ENCODE results near the gene PCDHB8. TPM values are rescaled to one million over a fixed set of nuclear protein-coding genes. Genes with fewer than 3 reads are reported as not detected.
"Not testable (repeated sequence)": the region's sequence is repeated elsewhere in the genome, so short reads cannot be mapped to it uniquely, and the experiment has no call there.

Gene PCDHB8
- not detected in 2 replicates for total RNA-seq

DNA sequence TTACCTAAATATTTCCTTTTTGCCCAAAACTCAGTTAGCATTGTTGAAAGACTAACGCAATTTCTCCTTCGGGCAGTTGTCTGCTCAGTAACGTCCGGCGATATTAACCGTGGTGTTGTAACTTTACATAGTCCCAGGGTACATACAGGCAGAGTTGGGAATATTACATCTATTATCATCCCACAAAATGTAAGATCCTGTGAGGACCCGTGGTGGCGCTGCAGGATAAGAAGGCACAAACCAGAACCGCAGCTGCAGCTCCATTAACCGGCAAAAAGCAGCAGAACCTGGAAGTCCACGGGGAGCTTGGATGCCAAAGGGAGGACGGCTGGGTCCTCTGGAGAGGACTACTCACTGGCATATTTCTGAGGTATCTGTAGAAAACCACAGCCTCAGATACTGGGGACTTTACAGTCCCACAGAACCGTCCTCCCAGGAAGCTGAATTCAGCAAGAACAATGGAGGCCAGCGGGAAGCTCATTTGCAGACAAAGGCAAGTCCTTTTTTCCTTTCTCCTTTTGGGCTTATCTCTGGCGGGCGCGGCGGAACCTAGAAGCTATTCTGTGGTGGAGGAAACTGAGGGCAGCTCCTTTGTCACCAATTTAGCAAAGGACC is at the start of gene PCDHB8:
Gene PCDHB8, plus strand, starts transcription at position 214 of the 615 bp plus-strand sequence. Its CDS starts 245 bp downstream, at position 459.
- not testable (repeated sequence) for H3K36me3 Mint-ChIP-seq (ENCODE audit: low read depth); H3K4me3 Mint-ChIP-seq; H3K27ac Mint-ChIP-seq; H3K4me1 Mint-ChIP-seq (ENCODE audit: low read depth); DNase-seq (ENCODE audit: low spot score); H3K27me3 Mint-ChIP-seq (ENCODE audit: insufficient read depth)
- intact Hi-C loops (cut with micrococcal nuclease) = loop anchor here (2.0 kb wide), 1 partner anchor 37 kb away; no protein-coding TSS in a partner anchor
- H3K9me3 Mint-ChIP-seq = peaks cover 31% of the 10 kb centered on the region

- Mint-ChIP-seq H3K4me3 (peak within 1 kb of the TSS; percentile 5), H3K27ac (no peak within 1 kb of the TSS), H3K4me1 (ENCODE audit: low read depth) (no peaks in the 10 kb centered on the region), H3K9me3 (peaks cover 32% of the 10 kb centered on the region), H3K36me3 (ENCODE audit: low read depth) (peaks cover 2% of the 10 kb centered on the region), H3K27me3 (ENCODE audit: insufficient read depth) (no peaks in the 10 kb centered on the region)
- intact Hi-C loops (cut with micrococcal nuclease) = no loop called here
- no peak for DNase-seq (ENCODE audit: low spot score)
Measured at GRCh38 chr5:141135030-141135717, 42.4 kb upstream of the PCDHB8 start, which contains the start of gene PCDHB5. Gene PCDHB5, plus strand, starts transcription at chr5:141135206. Its CDS starts 229 bp downstream, at chr5:141135435.

GRCh38 chr5:141135718-141136266 is 41.8 kb upstream of the PCDHB8 start:
- no peaks in the 10 kb centered on the region for H3K27me3 Mint-ChIP-seq (ENCODE audit: insufficient read depth)
- H3K9me3 Mint-ChIP-seq = peaks cover 28% of the 10 kb centered on the region
- no peak overlapping the region for H3K4me3 Mint-ChIP-seq
- no peak overlapping the region for H3K27ac Mint-ChIP-seq
- no peaks in the 10 kb centered on the region for H3K4me1 Mint-ChIP-seq (ENCODE audit: low read depth)
- DNase-seq (ENCODE audit: low spot score) = no peak
- H3K36me3 Mint-ChIP-seq (ENCODE audit: low read depth) = peaks cover 2% of the 10 kb centered on the region
- intact Hi-C loops (cut with micrococcal nuclease) = no loop called here

GRCh38 chr5:141137346-141137745 is 40.2 kb upstream of the PCDHB8 start:
- H3K27ac Mint-ChIP-seq; H3K4me1 Mint-ChIP-seq (ENCODE audit: low read depth); H3K27me3 Mint-ChIP-seq (ENCODE audit: insufficient read depth); H3K36me3 Mint-ChIP-seq (ENCODE audit: low read depth); intact Hi-C loops (cut with micrococcal nuclease); DNase-seq (ENCODE audit: low spot score); H3K4me3 Mint-ChIP-seq: not testable (repeated sequence)
- peaks cover 28% of the 10 kb centered on the region for H3K9me3 Mint-ChIP-seq

DNA sequence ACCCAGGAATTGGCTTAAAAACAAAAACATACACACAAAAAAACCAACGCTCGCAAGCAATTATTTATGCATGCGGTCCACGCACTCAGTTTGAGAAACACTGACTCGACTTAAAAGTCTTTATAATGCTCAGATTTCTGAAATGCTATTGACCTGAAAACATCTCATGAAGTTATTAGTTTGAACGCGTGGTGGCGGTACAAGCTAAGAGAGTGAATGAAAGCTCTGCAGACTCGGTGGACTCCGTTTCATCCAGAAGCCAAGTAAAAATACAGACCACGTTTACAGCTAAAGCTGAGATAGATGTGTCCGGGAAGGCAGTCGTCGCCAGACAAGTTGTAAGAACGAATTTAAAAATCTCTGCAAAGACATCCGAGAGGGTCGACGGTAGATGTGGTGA is 27.8 kb upstream of the PCDHB8 start, which contains the start of gene PCDHB6:
Gene PCDHB6, plus strand, starts transcription at position 246 of the 400 bp plus-strand sequence. CDS start 201 bp downstream, outside the sequence.
- Mint-ChIP-seq H3K27ac (no peak within 1 kb of the TSS), H3K4me3 (no peak within 1 kb of the TSS), H3K27me3 (ENCODE audit: insufficient read depth) (no peaks in the 10 kb centered on the region), H3K4me1 (ENCODE audit: low read depth) (no peaks in the 10 kb centered on the region), H3K9me3 (peaks cover 39% of the 10 kb centered on the region), H3K36me3 (ENCODE audit: low read depth) (no peaks in the 10 kb centered on the region)
- no peak for DNase-seq (ENCODE audit: low spot score)
- intact Hi-C loops (cut with micrococcal nuclease) = no loop called here

DNA sequence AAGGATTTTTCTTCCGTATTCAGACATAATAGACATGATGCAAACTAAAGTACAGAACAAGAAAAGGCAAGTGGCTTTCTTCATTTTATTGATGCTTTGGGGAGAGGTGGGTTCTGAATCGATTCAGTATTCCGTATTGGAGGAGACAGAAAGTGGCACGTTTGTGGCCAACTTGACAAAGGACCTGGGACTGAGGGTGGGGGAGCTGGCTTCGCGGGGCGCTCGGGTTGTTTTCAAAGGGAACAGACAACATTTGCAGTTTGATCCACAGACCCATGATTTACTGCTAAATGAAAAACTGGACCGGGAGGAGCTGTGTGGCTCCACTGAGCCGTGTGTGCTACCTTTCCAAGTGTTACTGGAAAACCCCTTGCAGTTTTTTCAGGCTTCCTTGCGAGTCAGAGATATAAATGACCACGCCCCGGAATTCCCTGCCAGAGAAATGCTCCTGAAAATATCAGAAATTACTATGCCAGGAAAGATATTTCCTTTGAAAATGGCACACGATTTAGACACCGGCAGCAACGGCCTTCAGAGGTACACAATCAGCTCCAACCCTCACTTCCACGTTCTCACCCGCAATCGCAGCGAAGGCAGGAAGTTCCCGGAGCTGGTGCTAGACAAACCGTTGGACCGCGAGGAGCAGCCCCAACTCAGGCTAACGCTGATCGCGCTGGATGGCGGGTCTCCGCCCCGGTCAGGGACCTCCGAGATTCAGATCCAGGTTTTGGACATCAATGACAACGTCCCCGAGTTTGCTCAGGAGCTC is 27.2 kb upstream of the PCDHB8 start:
- no peak for DNase-seq (ENCODE audit: low spot score)
- intact Hi-C loops (cut with micrococcal nuclease) = no loop called here
- Mint-ChIP-seq H3K36me3 (ENCODE audit: low read depth) (no peaks in the 10 kb centered on the region), H3K4me1 (ENCODE audit: low read depth) (no peaks in the 10 kb centered on the region), H3K9me3 (peaks cover 39% of the 10 kb centered on the region), H3K27ac (no peak overlapping the region), H3K4me3 (no peak overlapping the region), H3K27me3 (ENCODE audit: insufficient read depth) (no peaks in the 10 kb centered on the region)

- Mint-ChIP-seq H3K27ac (no peak overlapping the region), H3K27me3 (ENCODE audit: insufficient read depth) (no peaks in the 10 kb centered on the region), H3K36me3 (ENCODE audit: low read depth) (no peaks in the 10 kb centered on the region), H3K4me1 (ENCODE audit: low read depth) (no peaks in the 10 kb centered on the region), H3K4me3 (no peak overlapping the region), H3K9me3 (peaks cover 42% of the 10 kb centered on the region)
- DNase-seq (ENCODE audit: low spot score) = no peak
- intact Hi-C loops (cut with micrococcal nuclease) = no loop called here
Measured at GRCh38 chr5:141150993-141151325, 26.6 kb upstream of the PCDHB8 start.

DNA sequence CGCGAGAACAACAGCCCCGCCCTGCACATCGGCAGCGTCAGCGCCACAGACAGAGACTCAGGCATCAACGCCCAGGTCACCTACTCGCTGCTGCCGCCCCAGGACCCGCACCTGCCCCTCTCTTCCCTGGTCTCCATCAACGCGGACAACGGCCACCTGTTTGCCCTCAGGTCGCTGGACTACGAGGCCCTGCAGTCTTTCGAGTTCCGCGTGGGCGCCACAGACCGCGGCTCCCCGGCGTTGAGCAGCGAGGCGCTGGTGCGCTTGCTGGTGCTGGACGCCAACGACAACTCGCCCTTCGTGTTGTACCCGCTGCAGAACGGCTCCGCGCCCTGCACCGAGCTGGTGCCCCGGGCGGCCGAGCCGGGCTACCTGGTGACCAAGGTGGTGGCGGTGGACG is 26.0 kb upstream of the PCDHB8 start:
- DNase-seq (ENCODE audit: low spot score); H3K4me1 Mint-ChIP-seq (ENCODE audit: low read depth); intact Hi-C loops (cut with micrococcal nuclease); H3K27me3 Mint-ChIP-seq (ENCODE audit: insufficient read depth); H3K4me3 Mint-ChIP-seq; H3K36me3 Mint-ChIP-seq (ENCODE audit: low read depth); H3K27ac Mint-ChIP-seq: not testable (repeated sequence)
- peaks cover 49% of the 10 kb centered on the region for H3K9me3 Mint-ChIP-seq

DNA sequence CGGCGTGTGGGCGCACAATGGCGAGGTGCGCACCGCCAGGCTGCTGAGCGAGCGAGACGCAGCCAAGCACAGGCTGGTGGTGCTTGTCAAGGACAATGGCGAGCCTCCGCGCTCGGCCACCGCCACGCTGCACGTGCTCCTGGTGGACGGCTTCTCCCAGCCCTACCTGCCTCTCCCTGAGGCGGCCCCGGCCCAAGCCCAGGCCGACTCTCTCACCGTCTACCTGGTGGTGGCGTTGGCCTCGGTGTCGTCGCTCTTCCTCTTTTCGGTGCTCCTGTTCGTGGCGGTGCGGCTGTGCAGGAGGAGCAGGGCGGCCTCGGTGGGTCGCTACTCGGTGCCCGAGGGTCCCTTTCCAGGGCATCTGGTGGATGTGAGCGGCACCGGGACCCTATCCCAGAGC is 25.5 kb upstream of the PCDHB8 start:
- H3K27me3 Mint-ChIP-seq (ENCODE audit: insufficient read depth); H3K4me1 Mint-ChIP-seq (ENCODE audit: low read depth); H3K36me3 Mint-ChIP-seq (ENCODE audit: low read depth); DNase-seq (ENCODE audit: low spot score); H3K27ac Mint-ChIP-seq; intact Hi-C loops (cut with micrococcal nuclease); H3K4me3 Mint-ChIP-seq: not testable (repeated sequence)
- peaks cover 53% of the 10 kb centered on the region for H3K9me3 Mint-ChIP-seq

DNA sequence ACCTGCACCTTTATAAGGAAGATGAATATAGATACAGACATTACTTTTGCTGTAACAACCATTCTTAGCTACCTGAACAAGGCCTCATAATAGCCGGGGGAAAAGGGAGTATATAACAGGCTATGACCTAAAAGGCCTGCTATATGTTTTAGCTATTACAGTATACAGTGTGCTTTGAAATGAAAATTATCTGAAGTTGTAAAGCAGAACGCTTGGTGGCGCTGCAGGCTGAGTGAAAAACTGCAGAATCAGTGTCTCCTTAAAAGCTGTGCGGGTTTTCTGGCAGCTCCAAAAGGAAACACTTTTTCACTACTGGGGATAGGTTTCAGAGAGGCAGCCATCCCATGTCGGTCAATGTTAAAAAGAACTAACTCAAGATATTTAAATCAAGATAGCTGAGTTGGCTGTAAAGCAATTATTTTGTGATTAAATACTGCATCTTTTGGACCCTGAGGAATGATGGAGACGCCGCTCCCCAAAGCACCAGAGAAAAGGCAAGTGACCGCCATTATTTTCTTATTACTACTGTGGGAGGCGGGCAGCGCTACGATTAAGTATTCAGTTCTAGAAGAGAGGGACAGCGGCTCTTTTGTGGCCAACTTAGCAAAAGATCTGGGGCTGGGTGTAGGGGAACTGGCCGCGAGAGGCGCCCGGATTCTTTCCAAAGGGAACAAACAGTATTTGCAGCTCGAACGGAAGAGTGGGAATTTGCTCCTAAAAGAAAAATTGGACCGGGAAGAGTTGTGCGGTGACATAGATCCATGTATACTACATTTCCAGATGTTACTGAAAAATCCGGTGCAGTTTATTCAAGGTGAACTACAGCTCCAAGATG is 21.8 kb upstream of the PCDHB8 start:
- DNase-seq (ENCODE audit: low spot score) = no peak
- H3K36me3 Mint-ChIP-seq (ENCODE audit: low read depth) = no peaks in the 10 kb centered on the region
- no peaks in the 10 kb centered on the region for H3K4me1 Mint-ChIP-seq (ENCODE audit: low read depth)
- H3K9me3 Mint-ChIP-seq = peaks cover 50% of the 10 kb centered on the region
- intact Hi-C loops (cut with micrococcal nuclease) = no loop called here
- no peaks in the 10 kb centered on the region for H3K27me3 Mint-ChIP-seq (ENCODE audit: insufficient read depth)
- no peak overlapping the region for H3K27ac Mint-ChIP-seq
- no peak overlapping the region for H3K4me3 Mint-ChIP-seq

GRCh38 chr5:141157356-141157755 is 20.2 kb upstream of the PCDHB8 start:
- H3K27ac Mint-ChIP-seq; H3K36me3 Mint-ChIP-seq (ENCODE audit: low read depth); DNase-seq (ENCODE audit: low spot score); H3K4me1 Mint-ChIP-seq (ENCODE audit: low read depth); H3K27me3 Mint-ChIP-seq (ENCODE audit: insufficient read depth); H3K4me3 Mint-ChIP-seq; intact Hi-C loops (cut with micrococcal nuclease): not testable (repeated sequence)
- H3K9me3 Mint-ChIP-seq = peaks cover 48% of the 10 kb centered on the region

DNA sequence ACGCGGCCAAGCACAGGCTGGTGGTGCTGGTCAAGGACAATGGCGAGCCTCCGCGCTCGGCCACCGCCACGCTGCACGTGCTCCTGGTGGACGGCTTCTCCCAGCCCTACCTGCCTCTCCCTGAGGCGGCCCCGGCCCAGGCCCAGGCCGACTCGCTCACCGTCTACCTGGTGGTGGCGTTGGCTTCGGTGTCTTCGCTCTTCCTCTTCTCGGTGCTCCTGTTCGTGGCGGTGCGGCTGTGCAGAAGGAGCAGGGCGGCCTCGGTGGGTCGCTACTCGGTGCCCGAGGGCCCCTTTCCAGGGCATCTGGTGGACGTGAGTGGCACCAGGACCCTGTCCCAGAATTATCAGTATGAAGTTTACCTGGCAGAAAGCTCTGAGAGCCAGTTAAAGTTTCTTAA is 19.7 kb upstream of the PCDHB8 start:
- H3K4me3 Mint-ChIP-seq; H3K27ac Mint-ChIP-seq; DNase-seq (ENCODE audit: low spot score); H3K36me3 Mint-ChIP-seq (ENCODE audit: low read depth); H3K27me3 Mint-ChIP-seq (ENCODE audit: insufficient read depth); H3K4me1 Mint-ChIP-seq (ENCODE audit: low read depth); intact Hi-C loops (cut with micrococcal nuclease): not testable (repeated sequence)
- peaks cover 45% of the 10 kb centered on the region for H3K9me3 Mint-ChIP-seq

Measured in activated T-helper 1 cell treated with anti-CD3 and anti-CD28 coated beads, Interleukin-12 subunit alpha, Interleukin-12 subunit beta, Interleukin-2, Interleukin-4 antibody, amounts not matched to agents 30 ng/mL and 10 ng/mL and 1 ng/mL, durations not matched to agents 14 hours and 24 hours and 36 hours (primary cell).